Mesendoderm (in vitro differentiated cells): ENCODE measurements around the gene BFSP1.
A peak's percentile ranks its signal among the peaks of the same experiment; 100 is the strongest.

Source experiments
- DNase-seq: peaks from one replicate; pipeline ENCODE4 v3.0.0; 2013
- H2AK5ac ChIP-seq: 2 replicates; pipeline ENCODE4 v1.6.1; 2013; ENCODE audit warnings: low read length, inconsistent platforms
- H2BK120ac ChIP-seq: 2 replicates; pipeline ENCODE4 v1.6.1; 2013; ENCODE audit warnings: low read depth, mild to moderate bottlenecking, low read length, moderate library complexity, mixed read lengths
- H2BK15ac ChIP-seq: replicated peaks from 2 replicates; pipeline ENCODE4 v1.6.1; 2013; ENCODE audit warnings: low read depth, mild to moderate bottlenecking, moderate library complexity
- H2BK5ac ChIP-seq: 2 replicates; pipeline ENCODE4 v1.6.1; 2013; ENCODE audit warnings: low read length, inconsistent platforms
- H3K18ac ChIP-seq: 2 replicates; pipeline ENCODE4 v1.6.1; 2013; ENCODE audit warnings: mild to moderate bottlenecking, low read length, mixed read lengths
- H3K23ac ChIP-seq: one replicate; pipeline ENCODE4 v1.6.1; 2013; ENCODE audit warnings: low read length
- H3K27ac ChIP-seq: 2 replicates; pipeline ENCODE4 v1.5.1; 2013; ENCODE audit warnings: low read depth, mild to moderate bottlenecking, inconsistent platforms, low read length, moderate library complexity
- H3K27me3 ChIP-seq: 2 replicates; pipeline ENCODE4 v1.6.1; 2013; ENCODE audit warnings: low read length, control low read depth, mild to moderate bottlenecking, inconsistent platforms; ENCODE audit not compliant: insufficient read depth, poor library complexity
- H3K36me3 ChIP-seq: 2 replicates; pipeline ENCODE4 v1.6.1; 2013; ENCODE audit warnings: low read length, inconsistent platforms; ENCODE audit not compliant: control insufficient read depth, insufficient read depth
- H3K4ac ChIP-seq: one replicate; pipeline ENCODE4 v1.6.1; 2013; ENCODE audit warnings: low read depth, mild to moderate bottlenecking, low read length, moderate library complexity
- H3K4me1 ChIP-seq: 2 replicates; pipeline ENCODE4 v1.6.1; 2013; ENCODE audit warnings: low read depth, low read length, inconsistent platforms; ENCODE audit not compliant: control insufficient read depth
- H3K4me2 ChIP-seq: 2 replicates; pipeline ENCODE4 v1.6.1; 2013; ENCODE audit warnings: low read length
- H3K4me3 ChIP-seq: 2 replicates; pipeline ENCODE4 v1.5.1; 2013; ENCODE audit warnings: mild to moderate bottlenecking, low read length
- H3K56ac ChIP-seq: one replicate; pipeline ENCODE4 v1.6.1; 2013; ENCODE audit warnings: low read length
- H3K79me1 ChIP-seq: 2 replicates; pipeline ENCODE4 v1.6.1; 2013; ENCODE audit warnings: low read length, inconsistent platforms
- H3K79me2 ChIP-seq: 2 replicates; pipeline ENCODE4 v1.6.1; 2013; ENCODE audit warnings: mild to moderate bottlenecking, low read length; ENCODE audit not compliant: control insufficient read depth, insufficient read depth
- H3K9ac ChIP-seq: 2 replicates; pipeline ENCODE4 v1.6.1; 2013; ENCODE audit warnings: low read length, inconsistent platforms
- H4K5ac ChIP-seq: one replicate; pipeline ENCODE4 v1.6.1; 2013; ENCODE audit warnings: low read length
- H4K8ac ChIP-seq: one replicate; pipeline ENCODE4 v1.6.1; 2013; ENCODE audit warnings: low read depth, mild to moderate bottlenecking, control low read depth, low read length, moderate library complexity
- WGBS: extraction: QIAGEN DNeasy Blood & Tissue Kit; methylation state at CpG from one replicate; pipeline ENCODE4 v1.1.7; 2013; ENCODE audit warnings: low lambda C conversion rate, missing lambda C conversion rate; ENCODE audit not compliant: insufficient coverage; ENCODE audit errors: extremely low coverage; 5-methylcytosine and 5-hydroxymethylcytosine counted together

BFSP1 gene

DNA sequence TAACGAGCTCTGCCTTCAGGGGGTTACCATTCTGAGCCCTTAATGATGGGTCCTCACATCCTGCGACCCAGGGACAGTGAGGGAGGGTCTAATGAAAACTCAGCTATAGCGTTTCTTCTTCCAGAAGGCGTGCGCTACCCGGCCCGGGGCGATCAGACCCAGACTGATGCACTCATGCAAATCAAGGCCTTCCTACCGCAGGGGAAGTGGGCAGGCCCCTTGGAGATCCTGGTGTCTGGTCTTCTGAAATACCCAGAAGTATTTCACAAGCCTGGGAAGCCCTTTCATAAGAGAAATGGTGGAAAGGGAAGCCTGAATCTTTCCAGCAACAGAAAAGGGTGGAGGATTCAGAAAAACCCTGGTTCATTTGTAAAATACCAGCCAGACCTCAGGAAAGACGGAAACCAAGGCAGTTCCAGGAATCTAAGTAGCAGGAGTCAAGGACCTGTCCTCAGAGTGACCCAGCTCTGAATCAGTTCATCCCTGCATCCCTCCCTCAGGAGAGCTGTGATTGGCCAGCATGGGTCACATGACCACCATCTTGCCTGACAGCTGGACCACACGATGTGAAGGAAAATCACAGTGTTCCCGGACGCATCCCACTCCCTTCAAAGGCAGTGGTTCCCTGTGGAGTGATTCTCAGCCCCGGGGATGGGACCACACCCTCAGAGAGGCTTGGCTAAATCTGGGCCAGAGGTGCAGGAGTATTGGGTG is 12.7 kb downstream of the BFSP1 start:
- no CpG with 5 or more reads among the region's 14 CpGs for WGBS
- H3K4me2 ChIP-seq = no peak overlapping the region
- H4K5ac ChIP-seq = no peak overlapping the region
- no peaks in the 10 kb centered on the region for H3K79me2 ChIP-seq
- H3K4me1 ChIP-seq = no peaks in the 10 kb centered on the region
- H3K4ac ChIP-seq = no peak overlapping the region
- no peak overlapping the region for H3K4me3 ChIP-seq
- H3K9ac ChIP-seq = no peak overlapping the region
- no peaks in the 10 kb centered on the region for H3K36me3 ChIP-seq
- H2BK5ac ChIP-seq = no peak overlapping the region
- H4K8ac ChIP-seq = no peak overlapping the region
- no peaks in the 10 kb centered on the region for H3K79me1 ChIP-seq
- H2BK15ac ChIP-seq = no peak overlapping the region
- H2AK5ac ChIP-seq = no peak overlapping the region
- no peak overlapping the region for H3K27ac ChIP-seq
- H3K18ac ChIP-seq = no peak overlapping the region
- no peak overlapping the region for H2BK120ac ChIP-seq
- no peaks in the 10 kb centered on the region for H3K27me3 ChIP-seq
- DNase-seq = peak; percentile 50
- H3K23ac ChIP-seq = no peak overlapping the region
- H3K56ac ChIP-seq = no peak overlapping the region

DNA sequence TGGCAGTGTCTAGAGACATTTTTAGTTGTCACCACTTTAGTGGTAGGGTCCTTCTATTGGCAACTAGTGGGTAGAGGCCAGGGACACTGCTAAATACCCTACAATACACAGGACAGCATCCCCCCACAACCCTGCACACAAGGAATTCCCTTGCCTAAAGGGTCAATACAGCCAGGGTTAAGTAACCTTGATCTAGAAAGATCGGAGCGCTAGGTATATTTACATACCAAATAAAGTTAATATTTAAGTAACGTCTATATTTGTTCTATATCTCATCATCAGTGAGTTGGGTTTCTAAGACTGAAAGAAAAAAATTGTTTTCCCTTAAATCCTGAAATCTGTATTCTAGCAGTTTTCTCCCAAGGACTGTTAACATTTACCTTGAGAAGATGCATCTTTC is 16.1 kb downstream of the BFSP1 start:
- H3K79me2 ChIP-seq = no peaks in the 10 kb centered on the region
- H3K27me3 ChIP-seq = no peaks in the 10 kb centered on the region
- no peak overlapping the region for H3K9ac ChIP-seq
- H2AK5ac ChIP-seq = no peak overlapping the region
- no peak overlapping the region for H2BK120ac ChIP-seq
- H3K18ac ChIP-seq = no peak overlapping the region
- H3K79me1 ChIP-seq = no peaks in the 10 kb centered on the region
- no peak overlapping the region for H3K23ac ChIP-seq
- no peak for DNase-seq
- no peak overlapping the region for H2BK5ac ChIP-seq
- no peak overlapping the region for H3K4me2 ChIP-seq
- H3K4ac ChIP-seq = no peak overlapping the region
- no peaks in the 10 kb centered on the region for H3K36me3 ChIP-seq
- H4K8ac ChIP-seq = no peak overlapping the region
- no peak overlapping the region for H4K5ac ChIP-seq
- H3K27ac ChIP-seq = no peak overlapping the region
- no peak overlapping the region for H3K56ac ChIP-seq
- no peak overlapping the region for H2BK15ac ChIP-seq
- H3K4me3 ChIP-seq = no peak overlapping the region
- no peaks in the 10 kb centered on the region for H3K4me1 ChIP-seq
- WGBS = no CpG with 5 or more reads among the region's 3 CpGs

GRCh38 chr20:17513939-17514338 is 17.2 kb downstream of the BFSP1 start:
- H3K27me3 ChIP-seq = no peaks in the 10 kb centered on the region
- no peak overlapping the region for H3K4me2 ChIP-seq
- no peak overlapping the region for H2BK5ac ChIP-seq
- H3K23ac ChIP-seq = no peak overlapping the region
- H3K4me3 ChIP-seq = no peak overlapping the region
- H3K18ac ChIP-seq = no peak overlapping the region
- DNase-seq = no peak
- no peaks in the 10 kb centered on the region for H3K79me1 ChIP-seq
- no peak overlapping the region for H4K8ac ChIP-seq
- no peaks in the 10 kb centered on the region for H3K79me2 ChIP-seq
- H4K5ac ChIP-seq = no peak overlapping the region
- no CpG with 5 or more reads among the region's 2 CpGs for WGBS
- no peak overlapping the region for H2BK15ac ChIP-seq
- no peak overlapping the region for H3K56ac ChIP-seq
- H3K27ac ChIP-seq = no peak overlapping the region
- H2AK5ac ChIP-seq = no peak overlapping the region
- no peak overlapping the region for H2BK120ac ChIP-seq
- H3K4ac ChIP-seq = no peak overlapping the region
- H3K36me3 ChIP-seq = no peaks in the 10 kb centered on the region
- no peaks in the 10 kb centered on the region for H3K4me1 ChIP-seq
- no peak overlapping the region for H3K9ac ChIP-seq

GRCh38 chr20:17511401-17511800 is 19.8 kb downstream of the BFSP1 start:
- Histone ChIP-seq H3K56ac (no peak overlapping the region), H3K27me3 (no peaks in the 10 kb centered on the region), H3K36me3 (no peaks in the 10 kb centered on the region), H4K8ac (no peak overlapping the region), H3K79me2 (no peaks in the 10 kb centered on the region), H3K4me3 (no peak overlapping the region), H3K79me1 (no peaks in the 10 kb centered on the region), H3K4me1 (no peaks in the 10 kb centered on the region), H3K4ac (no peak overlapping the region), H2BK5ac (no peak overlapping the region), H3K27ac (no peak overlapping the region), H2BK15ac (no peak overlapping the region), H2AK5ac (no peak overlapping the region), H2BK120ac (no peak overlapping the region), H3K18ac (no peak overlapping the region), H3K9ac (no peak overlapping the region), H4K5ac (no peak overlapping the region), H3K4me2 (no peak overlapping the region), H3K23ac (no peak overlapping the region)
- WGBS = no CpG with 5 or more reads among the region's 6 CpGs
- DNase-seq = no peak

DNA sequence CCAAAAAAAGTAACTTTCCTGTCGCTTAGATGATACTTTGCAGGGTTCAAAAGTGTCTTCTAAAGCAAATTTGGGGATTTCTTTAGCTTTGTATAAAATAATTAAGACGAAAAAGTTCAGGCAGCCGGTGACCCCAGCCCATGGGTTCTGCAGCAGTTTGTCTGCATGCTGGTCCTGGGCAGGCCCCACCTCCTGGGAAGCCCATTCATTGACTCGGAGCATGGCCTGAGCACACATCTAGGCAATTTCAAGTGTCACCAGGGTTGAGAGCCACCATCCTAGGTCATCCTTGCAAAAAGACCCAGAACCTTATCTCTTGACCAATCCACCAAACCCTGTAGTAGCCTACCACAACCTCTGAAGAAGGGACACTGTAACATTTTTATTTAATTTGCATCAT is 20.6 kb downstream of the BFSP1 start:
- no peaks in the 10 kb centered on the region for H3K27me3 ChIP-seq
- no peak overlapping the region for H3K4ac ChIP-seq
- no peak for DNase-seq
- no peaks in the 10 kb centered on the region for H3K36me3 ChIP-seq
- H4K5ac ChIP-seq = no peak overlapping the region
- H2BK15ac ChIP-seq = no peak overlapping the region
- no peak overlapping the region for H3K4me3 ChIP-seq
- no peak overlapping the region for H3K4me2 ChIP-seq
- no peak overlapping the region for H3K9ac ChIP-seq
- no peak overlapping the region for H2BK5ac ChIP-seq
- no peak overlapping the region for H3K18ac ChIP-seq
- no peak overlapping the region for H2AK5ac ChIP-seq
- H3K4me1 ChIP-seq = no peaks in the 10 kb centered on the region
- no peak overlapping the region for H4K8ac ChIP-seq
- no peak overlapping the region for H3K56ac ChIP-seq
- no peaks in the 10 kb centered on the region for H3K79me2 ChIP-seq
- H3K23ac ChIP-seq = no peak overlapping the region
- WGBS = no CpG with 5 or more reads among the region's 4 CpGs
- no peak overlapping the region for H2BK120ac ChIP-seq
- H3K79me1 ChIP-seq = no peaks in the 10 kb centered on the region
- no peak overlapping the region for H3K27ac ChIP-seq

DNA sequence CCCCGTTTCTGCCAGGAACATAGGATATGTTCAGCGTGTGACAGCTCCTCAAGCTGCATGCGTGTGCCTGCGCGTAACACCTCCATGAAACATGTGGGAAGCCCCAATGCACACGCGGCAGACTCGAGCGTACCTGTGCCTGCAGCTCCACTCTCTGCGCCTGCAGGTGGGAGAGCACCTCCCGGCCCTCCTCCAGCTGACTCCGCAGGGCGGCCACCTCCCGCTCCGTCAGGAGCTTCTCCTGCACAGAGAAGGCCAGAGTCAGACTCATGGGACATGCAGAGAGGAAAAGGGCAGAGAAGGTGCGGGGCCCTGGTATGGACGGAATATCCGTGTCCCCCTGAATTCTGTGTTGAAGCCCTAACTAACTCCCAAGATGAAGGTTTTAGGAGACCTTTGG is 22.4 kb downstream of the BFSP1 start:
- Histone ChIP-seq H2BK5ac (no peak overlapping the region), H2AK5ac (no peak overlapping the region), H3K4me3 (no peak overlapping the region), H3K18ac (no peak overlapping the region), H3K79me2 (no peaks in the 10 kb centered on the region), H3K4me2 (no peak overlapping the region), H3K4me1 (no peaks in the 10 kb centered on the region), H4K8ac (no peak overlapping the region), H3K27me3 (no peaks in the 10 kb centered on the region), H3K9ac (no peak overlapping the region), H3K56ac (no peak overlapping the region), H2BK15ac (no peak overlapping the region), H3K4ac (no peak overlapping the region), H3K27ac (no peak overlapping the region), H3K79me1 (no peaks in the 10 kb centered on the region), H3K36me3 (no peaks in the 10 kb centered on the region), H3K23ac (no peak overlapping the region), H4K5ac (no peak overlapping the region), H2BK120ac (no peak overlapping the region)
- whole genome bisulfite sequencing = no CpG with 5 or more reads among the region's 18 CpGs
- no peak for DNase-seq
